ENCODE results near the gene TUBB4A. TPM values are rescaled to one million over a fixed set of nuclear protein-coding genes. Genes with fewer than 3 reads are reported as not detected.
A peak's percentile ranks its signal among the peaks of the same experiment; 100 is the strongest.
"Not testable (repeated sequence)": the region's sequence is repeated elsewhere in the genome, so short reads cannot be mapped to it uniquely, and the experiment has no call there.

The TUBB4A gene
- total RNA-seq, 2 donors from 2014 or later = 1.1 to 1.7 TPM

DNA sequence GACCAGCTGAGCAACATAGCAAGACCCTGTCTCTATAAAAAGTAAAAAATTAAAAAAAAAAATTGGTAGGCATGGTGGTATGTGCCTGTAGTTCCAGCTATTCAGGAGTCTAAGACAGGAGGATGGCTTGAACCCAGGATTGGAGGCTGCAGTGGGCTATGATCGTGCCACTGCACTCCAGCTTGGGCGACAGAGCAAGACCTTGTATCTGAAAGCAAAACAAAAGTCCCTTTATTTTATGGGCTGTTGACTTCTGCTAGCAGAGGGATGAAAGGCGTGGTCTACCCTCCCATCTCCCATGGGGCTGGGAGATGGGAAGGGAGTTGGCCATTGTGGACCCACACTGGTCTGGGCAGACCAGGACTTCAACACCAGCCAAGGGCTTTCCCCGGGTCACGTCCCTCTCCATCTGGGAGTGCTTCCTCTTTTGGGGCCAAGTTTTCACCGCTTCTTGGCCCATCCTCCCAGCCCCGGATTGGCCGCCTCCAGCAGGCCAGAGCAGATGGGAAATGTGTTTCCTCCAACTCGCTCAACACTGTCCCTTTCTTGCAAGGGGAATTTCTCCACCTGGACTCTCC, 26.5 kb upstream of the TUBB4A start:
- intact Hi-C loops (cut with DNase I, micrococcal nuclease) = no loop called here
- DNase-seq = peak; percentile 30 to 51
- ATAC-seq = peak; percentile 21

DNA sequence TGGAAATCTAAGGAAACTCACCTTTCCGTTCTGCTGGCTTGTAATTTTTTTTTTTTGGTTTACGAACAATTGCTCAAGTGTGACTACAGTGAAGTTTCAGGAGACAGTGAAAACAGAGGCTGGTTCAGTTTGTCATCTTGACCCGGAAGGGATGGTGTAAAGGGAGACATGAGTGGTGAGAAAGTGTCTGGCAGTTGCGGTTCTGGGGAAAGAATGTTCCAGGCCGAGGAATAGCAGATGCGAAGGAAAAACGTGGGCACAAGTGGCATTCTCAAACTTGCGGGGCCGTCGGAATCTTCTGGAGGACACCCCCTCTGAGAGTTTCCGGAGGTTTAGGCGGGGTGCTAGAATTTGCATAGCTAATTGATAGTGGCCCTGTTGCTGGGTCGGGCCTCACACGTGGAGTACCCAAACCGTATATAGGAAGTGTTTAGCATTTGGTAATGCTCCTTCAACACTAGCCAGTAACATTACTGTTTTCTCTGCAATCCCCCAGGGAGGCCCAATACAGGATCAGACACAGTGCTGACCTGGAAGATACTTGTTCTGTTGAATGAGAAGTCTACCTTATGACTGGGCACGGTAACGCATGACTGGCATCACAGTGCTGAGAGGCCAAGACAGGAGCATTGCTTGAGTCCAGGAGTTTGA, 25.9 kb upstream of the TUBB4A start:
- ATAC-seq (no peak), DNase-seq (no peak)
- intact Hi-C loops (cut with DNase I, micrococcal nuclease) = no loop called here

- intact Hi-C loops (cut with DNase I, micrococcal nuclease) = no loop called here
- ATAC-seq = no peak
- no peak for DNase-seq
Measured at GRCh38 chr19:6524311-6524710, 22.2 kb upstream of the TUBB4A start.

DNA sequence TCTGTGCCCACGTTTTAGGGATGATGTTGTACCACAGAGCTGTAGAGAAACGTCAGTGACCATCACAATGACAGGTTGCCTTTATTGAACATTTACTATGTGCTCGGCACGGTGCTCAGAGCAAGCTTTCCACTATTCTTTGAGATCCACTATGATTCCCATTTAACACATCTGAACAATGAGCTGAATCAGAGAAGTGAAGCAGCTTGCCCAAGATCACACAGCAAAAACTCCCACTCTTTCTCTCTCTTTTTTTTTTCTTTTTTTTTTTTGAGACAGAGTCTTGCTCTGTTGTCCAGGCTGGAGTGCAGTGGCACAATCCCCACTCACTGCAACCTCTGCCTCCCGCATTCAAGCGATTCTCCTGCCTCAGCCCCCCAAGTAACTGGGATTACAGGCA, 20.6 kb upstream of the TUBB4A start:
- DNase-seq (no peak), ATAC-seq (no peak)
- intact Hi-C loops (cut with DNase I, micrococcal nuclease) = no loop called here

DNA sequence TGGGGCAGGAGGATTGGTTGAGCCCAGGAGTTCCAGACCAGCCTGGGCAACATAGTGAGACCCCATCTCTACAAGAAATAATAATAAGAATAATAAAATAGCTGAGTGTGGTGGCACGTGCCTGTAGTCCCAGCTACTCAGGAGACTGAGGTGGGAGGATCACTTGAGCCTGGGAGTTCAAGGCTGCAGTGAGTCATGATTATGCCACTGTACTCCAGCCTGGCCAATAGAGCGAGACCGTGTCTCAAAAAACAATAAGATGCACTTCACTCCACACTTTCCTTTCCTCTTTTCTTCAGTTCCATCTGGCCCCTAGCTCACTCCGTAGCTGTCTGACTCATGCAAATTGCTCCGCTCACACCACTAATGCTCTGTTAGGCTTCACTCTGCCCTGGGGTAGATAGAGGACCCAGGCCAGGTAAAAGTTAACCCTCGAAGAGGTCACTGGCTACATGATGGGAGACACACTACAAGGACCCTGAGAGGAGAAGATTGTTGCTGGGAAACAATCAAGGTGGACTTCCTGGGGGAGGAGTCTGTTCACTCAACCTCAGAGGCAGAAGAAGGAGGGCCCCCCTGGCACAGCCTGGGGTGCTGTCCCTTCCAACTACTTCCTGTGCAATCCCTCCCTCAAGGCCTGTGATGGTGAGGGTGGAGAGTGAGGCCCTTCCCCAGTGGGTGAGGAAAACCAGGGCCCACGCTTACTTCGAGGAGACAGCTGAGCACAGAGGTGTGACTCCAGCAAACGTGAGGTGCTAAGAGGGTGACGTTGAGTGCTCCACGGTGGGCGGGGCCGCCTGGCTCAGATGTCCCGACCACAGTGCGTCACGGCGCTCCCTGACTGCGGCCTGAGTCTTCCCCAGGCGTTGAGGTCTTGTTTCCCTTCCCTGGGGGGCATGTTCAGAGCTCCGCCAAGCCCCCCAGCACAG, 19.9 kb upstream of the TUBB4A start:
- ATAC-seq (no peak), DNase-seq (peak in 1 of 2 donors; percentile 59)
- intact Hi-C loops (cut with DNase I, micrococcal nuclease) = no loop called here

GRCh38 chr19:6519289-6519688, 17.2 kb upstream of the TUBB4A start:
- intact Hi-C loops (cut with DNase I, micrococcal nuclease) = loop anchor here in 1 of 2 donors (5.0 kb wide), 1 partner anchor 113 kb away; no protein-coding TSS in a partner anchor
- no peak for ATAC-seq
- no peak for DNase-seq

GRCh38 chr19:6518145-6518911, 16.2 kb upstream of the TUBB4A start:
- DNase-seq (no peak), ATAC-seq (no peak)
- intact Hi-C loops (cut with DNase I, micrococcal nuclease) = loop anchor here in 1 of 2 donors (5.0 kb wide), 1 partner anchor 114 kb away; no protein-coding TSS in a partner anchor

GRCh38 chr19:6516659-6517291, 14.7 kb upstream of the TUBB4A start:
- intact Hi-C loops (cut with DNase I, micrococcal nuclease) = loop anchor here (2.0 to 5.0 kb wide), 2 partner anchors 116 to 346 kb away; no protein-coding TSS in a partner anchor
- DNase-seq (peak; percentile 85 to 97), ATAC-seq (peak; percentile 82)

GRCh38 chr19:6516018-6516658, 14.0 kb upstream of the TUBB4A start:
- ATAC-seq = peak; percentile 93
- intact Hi-C loops (cut with DNase I, micrococcal nuclease) = loop anchor here (2.0 to 5.0 kb wide), 2 partner anchors 116 to 347 kb away; no protein-coding TSS in a partner anchor
- DNase-seq = peak; percentile 97 to 98

DNA sequence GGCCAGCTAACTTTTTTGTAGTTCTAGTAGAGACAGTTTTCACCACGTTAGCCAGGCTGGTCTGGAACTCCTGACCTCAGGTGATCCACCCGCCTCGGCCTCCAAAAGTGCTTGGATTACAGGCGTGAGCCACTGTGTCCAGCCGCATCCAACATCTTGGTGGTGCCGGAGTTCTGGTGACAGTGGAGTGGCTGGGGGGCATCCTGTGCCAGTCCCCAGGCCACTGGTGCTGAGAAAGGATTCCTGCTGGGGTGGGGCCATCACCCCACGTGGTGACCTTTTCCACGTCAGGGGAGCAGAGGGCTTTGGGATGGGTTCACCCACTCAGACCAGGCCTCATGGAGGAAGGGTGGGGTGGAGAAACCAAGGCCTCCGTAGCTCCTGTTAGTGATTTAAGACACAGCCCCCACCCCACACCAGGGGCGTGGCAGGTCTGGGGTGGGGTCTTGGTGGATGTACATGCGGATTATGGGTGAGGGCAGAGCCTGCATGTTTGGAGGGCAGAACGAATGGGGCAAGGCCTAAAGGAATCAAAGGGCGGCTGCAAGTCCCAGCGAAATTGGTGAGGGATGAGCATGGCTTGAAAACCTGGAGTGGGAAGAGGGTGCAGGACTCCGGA, 12.9 kb upstream of the TUBB4A start:
- DNase-seq (no peak), ATAC-seq (no peak)
- intact Hi-C loops (cut with DNase I, micrococcal nuclease) = loop anchor here in 1 of 2 donors (5.0 kb wide), 1 partner anchor 117 kb away; no protein-coding TSS in a partner anchor

GRCh38 chr19:6514089-6514488, 12.0 kb upstream of the TUBB4A start:
- intact Hi-C loops (cut with DNase I, micrococcal nuclease) = no loop called here
- ATAC-seq (no peak), DNase-seq (no peak)

DNA sequence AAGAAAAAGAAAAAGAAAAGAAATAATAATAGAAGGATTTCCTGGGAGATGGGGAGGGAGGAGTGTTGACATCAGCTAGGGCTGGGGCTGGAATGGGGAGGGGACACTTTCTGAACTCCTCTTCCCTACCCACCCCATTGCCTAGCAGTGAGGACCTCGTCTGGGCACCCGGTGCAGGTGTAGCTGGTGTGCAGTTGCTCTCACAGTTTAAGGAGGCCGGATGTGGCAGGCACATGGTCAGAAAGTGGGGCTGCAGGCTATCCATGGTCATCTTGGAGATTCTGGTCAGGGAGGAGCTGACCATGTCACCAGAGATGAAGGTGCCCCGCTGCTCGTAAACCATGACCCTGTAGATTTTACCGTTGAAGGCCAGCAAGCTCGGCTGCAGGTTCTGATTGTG, 8.5 kb upstream of the TUBB4A start:
- intact Hi-C loops (cut with DNase I, micrococcal nuclease) = no loop called here
- no peak for ATAC-seq
- DNase-seq = no peak

- intact Hi-C loops (cut with DNase I, micrococcal nuclease) = no loop called here
- DNase-seq (no peak), ATAC-seq (peak; percentile 54)
Measured at GRCh38 chr19:6509118-6509971, 7.2 kb upstream of the TUBB4A start.

DNA sequence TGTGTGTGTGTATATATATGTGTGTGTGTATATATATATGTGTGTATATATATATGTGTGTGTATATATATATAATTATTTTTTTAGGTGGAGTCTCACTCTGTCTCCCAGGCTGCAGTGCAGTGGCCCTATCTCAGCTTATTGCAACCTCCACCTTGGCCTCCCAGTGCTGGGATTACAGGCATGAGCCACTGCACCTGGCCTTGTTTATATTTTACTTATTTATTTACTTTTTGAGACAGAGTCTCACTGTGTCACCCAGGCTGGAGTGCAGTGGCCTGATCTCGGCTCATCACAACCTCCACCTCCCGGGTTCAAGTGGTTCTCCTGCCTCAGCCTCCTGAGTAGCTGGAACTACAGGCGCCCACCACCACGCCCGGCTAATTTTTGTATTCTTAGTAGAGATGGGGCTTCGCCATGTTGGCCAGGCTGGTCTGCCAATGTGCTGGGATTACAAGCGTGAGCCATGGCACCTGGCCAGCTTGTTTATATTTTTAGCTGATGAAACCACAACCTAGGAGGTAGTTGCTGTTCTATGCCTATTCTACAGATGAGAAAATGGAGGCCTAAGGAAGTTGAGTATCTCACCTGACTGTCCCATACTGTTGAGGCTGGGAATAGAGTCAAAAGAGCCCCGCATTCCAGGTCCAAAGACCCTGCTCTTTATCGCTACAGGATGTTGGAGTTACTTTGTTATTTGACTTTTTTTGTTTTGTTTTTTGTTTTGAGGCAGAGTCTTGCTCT, 6.1 kb upstream of the TUBB4A start:
- intact Hi-C loops (cut with DNase I, micrococcal nuclease); DNase-seq; ATAC-seq: not testable (repeated sequence)

DNA sequence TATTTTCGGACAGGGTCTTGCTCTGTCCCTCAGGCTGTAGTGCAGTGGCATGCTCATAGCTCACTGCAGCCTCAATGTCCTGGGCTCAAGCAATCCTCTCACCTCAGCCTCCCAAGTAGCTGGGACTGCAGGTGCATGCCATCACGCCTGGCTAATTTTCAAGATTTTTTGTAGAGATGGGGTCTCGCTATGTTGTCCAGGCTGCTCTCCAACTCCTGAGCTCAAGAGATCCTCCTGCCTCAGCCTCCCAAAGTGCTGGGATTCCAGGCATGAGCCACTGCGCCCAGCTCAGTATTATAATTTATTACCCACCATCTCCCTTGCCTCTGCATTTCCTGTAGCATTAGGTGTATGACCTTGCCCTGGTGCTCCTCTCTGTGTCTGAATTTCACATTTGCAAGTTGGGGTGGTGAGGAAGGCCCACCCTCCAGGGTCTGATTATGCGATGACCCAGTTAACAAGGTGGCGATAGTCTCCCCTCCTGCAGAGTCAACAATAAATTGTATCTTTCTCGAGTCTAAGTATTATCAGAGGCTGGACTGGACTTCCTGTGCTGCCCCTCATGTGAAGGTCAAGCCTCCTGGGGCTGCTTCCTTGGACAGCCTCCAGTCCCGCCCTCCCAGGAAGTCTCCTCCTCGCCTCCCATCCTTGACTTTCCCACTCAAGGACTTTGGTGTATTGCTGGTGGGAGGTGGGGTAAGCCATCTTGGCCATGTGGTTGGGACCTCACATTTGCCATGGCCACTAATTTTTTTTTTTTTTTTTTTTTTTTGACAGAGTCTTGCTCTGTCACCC, 1.5 kb upstream of the TUBB4A start:
- ATAC-seq (no peak), DNase-seq (no peak)
- intact Hi-C loops (cut with DNase I, micrococcal nuclease) = no loop called here

All from left colon (tissue), 2 donors.